GM21529 (cell line): ENCODE data around the gene ANO1.

Experiments used
- ATAC-seq: cut with Tn5 transposase; IDR thresholded peaks from one replicate; pipeline ENCODE4 v1.9.1; 2021; ENCODE audit not compliant: unreplicated experiment

The ANO1 gene

DNA sequence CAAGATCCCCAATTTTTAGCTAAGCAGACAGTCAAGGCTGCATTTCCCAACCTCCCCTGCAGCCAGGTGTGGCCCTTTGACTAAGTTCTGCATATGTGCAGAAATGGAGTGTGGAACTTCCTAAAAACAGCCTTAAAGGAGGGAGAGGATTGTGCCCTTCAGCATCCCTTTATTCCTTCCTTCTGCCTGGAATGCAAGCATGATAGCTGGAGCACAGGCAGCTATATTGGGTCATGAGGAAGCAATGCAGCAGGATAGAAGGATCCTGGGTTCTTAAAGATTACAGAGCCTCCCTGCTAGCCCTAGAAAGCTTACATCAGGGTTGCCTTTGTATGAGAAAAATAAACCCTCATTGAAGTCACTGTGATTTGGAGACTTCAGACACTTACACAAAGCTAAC is 154.9 kb downstream of the ANO1 start:
- ATAC-seq, result no peak

DNA sequence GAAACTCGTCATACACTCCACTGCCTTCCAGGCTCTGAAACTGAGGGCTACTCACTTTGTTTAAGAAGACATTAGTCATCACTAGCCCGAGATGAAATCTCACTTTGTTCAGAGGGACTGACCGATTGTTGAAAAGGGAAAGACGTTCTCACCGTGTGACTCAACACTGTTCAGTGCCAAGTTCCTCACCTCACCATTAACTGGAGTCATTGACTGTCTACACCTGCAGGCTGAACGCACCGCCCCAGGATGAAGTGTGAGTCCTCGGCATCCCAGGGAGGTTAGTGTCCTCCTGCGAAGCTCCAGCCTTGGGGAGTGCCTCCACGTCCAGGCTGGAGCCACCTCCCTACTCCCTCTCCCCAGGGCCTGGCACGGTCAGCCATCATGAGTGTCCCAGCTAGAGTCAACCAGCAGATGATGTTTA is 155.4 kb downstream of the ANO1 start:
- ATAC-seq, result no peak

- no peak for ATAC-seq
Measured at GRCh38 chr11:70233962-70234361, 155.8 kb downstream of the ANO1 start.
